ENCODE data around the gene RASSF5. TPM values are rescaled to one million over a fixed set of nuclear protein-coding genes. Genes with fewer than 3 reads are reported as not detected.

RASSF5 gene
- total and polyA plus RNA-seq, 2 donors: 8.9 to 10.7 TPM

DNA sequence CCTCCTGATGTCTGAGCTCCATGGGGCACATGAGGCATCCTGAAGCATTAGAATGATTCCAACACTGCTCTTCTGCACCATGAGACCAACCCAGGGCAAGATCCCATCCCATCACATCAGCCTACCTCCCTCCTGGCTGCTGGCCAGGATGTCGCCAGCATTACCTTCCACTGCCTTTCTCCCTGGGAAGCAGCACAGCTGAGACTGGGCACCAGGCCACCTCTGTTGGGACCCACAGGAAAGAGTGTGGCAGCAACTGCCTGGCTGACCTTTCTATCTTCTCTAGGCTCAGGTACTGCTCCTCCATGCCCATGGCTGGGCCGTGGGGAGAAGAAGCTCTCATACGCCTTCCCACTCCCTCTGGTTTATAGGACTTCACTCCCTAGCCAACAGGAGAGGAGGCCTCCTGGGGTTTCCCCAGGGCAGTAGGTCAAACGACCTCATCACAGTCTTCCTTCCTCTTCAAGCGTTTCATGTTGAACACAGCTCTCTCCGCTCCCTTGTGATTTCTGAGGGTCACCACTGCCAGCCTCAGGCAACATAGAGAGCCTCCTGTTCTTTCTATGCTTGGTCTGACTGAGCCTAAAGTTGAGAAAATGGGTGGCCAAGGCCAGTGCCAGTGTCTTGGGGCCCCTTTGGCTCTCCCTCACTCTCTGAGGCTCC, 11.1 kb upstream of the RASSF5 start:
- H3K27ac ChIP-seq (ENCODE audit: low read depth): no peak overlapping the region
- WGBS: 54% methylated on average over 6 of the region's 6 CpGs
- no peak overlapping the region for H3K4me3 ChIP-seq (ENCODE audit: low read depth, low read length)
- no peaks in the 10 kb centered on the region for H3K36me3 ChIP-seq (ENCODE audit: insufficient read depth)
- H3K4me1 ChIP-seq (ENCODE audit: insufficient read depth): no peaks in the 10 kb centered on the region
- DNase-seq (ENCODE audit: extremely low spot score): no peak

DNA sequence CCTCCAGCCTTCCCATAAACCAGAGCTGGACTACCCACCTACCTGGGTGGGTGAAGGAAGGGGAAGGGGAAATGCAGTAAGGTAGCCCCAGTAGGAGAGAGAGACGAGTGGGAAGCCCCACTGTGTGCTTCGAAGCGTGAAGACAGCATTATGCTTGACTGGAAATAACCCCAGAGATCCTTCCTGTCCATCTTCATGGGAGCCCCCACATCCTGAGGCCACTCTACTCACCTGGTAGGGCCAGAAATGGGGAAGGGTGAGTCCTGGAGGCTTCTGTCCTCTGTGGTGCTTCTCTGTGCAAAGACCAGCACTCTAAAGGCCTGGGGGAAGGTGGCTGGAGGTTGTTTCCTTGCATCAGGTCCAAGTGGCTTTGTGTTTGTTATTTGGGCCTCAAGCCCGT, 10.0 kb upstream of the RASSF5 start:
- no peak overlapping the region for H3K4me3 ChIP-seq (ENCODE audit: low read depth, low read length)
- no peaks in the 10 kb centered on the region for H3K4me1 ChIP-seq (ENCODE audit: insufficient read depth)
- no peak overlapping the region for H3K27ac ChIP-seq (ENCODE audit: low read depth)
- H3K36me3 ChIP-seq (ENCODE audit: insufficient read depth): no peaks in the 10 kb centered on the region
- DNase-seq (ENCODE audit: extremely low spot score): no peak
- 84% methylated on average over 4 of the region's 4 CpGs for WGBS

DNA sequence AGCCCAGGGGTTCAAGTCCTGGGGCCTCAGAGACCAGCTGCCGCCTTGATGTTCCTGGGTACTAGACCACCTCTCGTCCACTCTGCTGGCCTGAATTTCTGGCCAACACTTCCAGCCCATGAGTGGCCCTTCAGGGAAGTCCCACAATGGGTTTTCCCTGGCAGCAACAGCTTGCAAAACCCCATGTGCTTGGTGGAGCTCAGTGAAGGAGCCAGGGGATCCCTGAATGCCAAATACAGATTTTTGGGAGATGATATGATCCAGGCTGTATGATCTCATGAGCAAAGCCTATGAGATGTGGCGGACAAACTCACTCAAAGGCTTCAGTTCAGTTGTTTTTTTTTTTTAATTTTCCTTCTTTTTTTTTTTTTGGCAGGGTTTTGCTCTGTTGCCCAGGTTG, 9.6 kb upstream of the RASSF5 start:
- no peak for DNase-seq (ENCODE audit: extremely low spot score)
- 82% methylated on average over 3 of the region's 3 CpGs for WGBS
- Histone ChIP-seq H3K27ac (ENCODE audit: low read depth) (no peak overlapping the region), H3K4me3 (ENCODE audit: low read depth, low read length) (no peak overlapping the region), H3K36me3 (ENCODE audit: insufficient read depth) (no peaks in the 10 kb centered on the region), H3K4me1 (ENCODE audit: insufficient read depth) (no peaks in the 10 kb centered on the region)

DNA sequence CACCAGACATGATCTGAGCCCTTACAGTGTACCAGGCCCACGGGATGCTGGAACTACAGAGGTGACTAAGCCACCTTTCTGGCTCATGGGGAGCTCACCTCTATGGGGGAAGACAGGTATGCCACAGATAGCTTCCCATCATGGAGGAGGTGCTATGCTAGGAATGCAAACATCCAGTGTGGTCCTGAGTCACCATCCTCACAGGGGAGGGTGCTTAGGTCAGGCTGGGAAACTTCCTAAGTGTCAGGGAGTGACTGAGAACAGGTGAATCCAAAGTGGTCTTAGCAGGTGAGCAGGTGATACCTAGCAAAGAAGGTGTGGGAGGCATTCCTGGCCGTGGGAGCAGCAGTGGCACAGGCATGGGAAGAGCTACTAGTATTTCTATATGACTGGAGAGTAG, 8.6 kb upstream of the RASSF5 start:
- no peak for DNase-seq (ENCODE audit: extremely low spot score)
- no peak overlapping the region for H3K27ac ChIP-seq (ENCODE audit: low read depth)
- no peak overlapping the region for H3K4me3 ChIP-seq (ENCODE audit: low read depth, low read length)
- no peaks in the 10 kb centered on the region for H3K36me3 ChIP-seq (ENCODE audit: insufficient read depth)
- WGBS: 92% methylated on average over 2 of the region's 2 CpGs
- H3K4me1 ChIP-seq (ENCODE audit: insufficient read depth): no peaks in the 10 kb centered on the region

DNA sequence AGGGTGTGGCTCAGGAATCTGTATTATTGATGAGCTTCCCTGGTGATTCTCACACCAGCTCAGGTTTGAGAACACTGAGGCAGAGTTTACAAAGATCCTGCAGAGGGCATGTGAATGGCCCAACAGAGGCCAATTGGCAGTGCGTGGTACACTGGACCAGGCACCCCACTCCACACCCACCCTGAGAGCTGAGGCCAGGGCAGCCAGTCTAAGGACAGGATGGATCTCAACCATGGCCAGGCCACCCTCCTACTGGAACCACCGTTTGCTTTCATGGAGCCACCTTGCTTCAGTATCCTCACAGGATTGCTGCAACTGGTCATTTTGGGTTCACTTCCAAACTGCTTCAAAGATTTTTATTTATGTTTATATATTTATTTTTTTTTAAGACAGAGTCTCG, 7.3 kb upstream of the RASSF5 start:
- Histone ChIP-seq H3K27ac (ENCODE audit: low read depth) (no peak overlapping the region), H3K4me1 (ENCODE audit: insufficient read depth) (no peaks in the 10 kb centered on the region), H3K4me3 (ENCODE audit: low read depth, low read length) (no peak overlapping the region), H3K36me3 (ENCODE audit: insufficient read depth) (no peaks in the 10 kb centered on the region)
- no peak for DNase-seq (ENCODE audit: extremely low spot score)
- 89% methylated on average over 3 of the region's 3 CpGs for WGBS

DNA sequence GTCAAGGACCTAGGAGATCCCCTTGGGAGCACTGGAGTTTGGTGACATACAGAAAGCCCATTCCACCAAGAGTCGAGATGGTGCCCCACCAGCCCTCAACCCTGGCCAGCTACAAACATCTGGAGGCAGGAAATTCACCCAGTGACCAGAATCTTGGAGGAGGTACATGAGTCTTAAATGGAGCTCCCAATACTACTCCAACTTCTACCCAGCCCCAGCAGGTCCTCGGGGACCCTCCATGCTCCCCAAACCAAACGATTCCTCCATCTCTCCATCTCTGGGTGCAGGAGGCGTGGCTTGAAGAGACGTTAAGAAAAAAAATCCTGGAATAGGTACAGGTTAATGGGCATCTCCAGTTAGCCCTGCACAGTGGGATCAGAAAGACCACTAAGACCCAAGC, 5.5 kb upstream of the RASSF5 start:
- Histone ChIP-seq H3K4me1 (ENCODE audit: insufficient read depth) (no peaks in the 10 kb centered on the region), H3K36me3 (ENCODE audit: insufficient read depth) (no peaks in the 10 kb centered on the region), H3K4me3 (ENCODE audit: low read depth, low read length) (no peak overlapping the region), H3K27ac (ENCODE audit: low read depth) (no peak overlapping the region)
- WGBS: 83% methylated on average over 5 of the region's 5 CpGs
- no peak for DNase-seq (ENCODE audit: extremely low spot score)

DNA sequence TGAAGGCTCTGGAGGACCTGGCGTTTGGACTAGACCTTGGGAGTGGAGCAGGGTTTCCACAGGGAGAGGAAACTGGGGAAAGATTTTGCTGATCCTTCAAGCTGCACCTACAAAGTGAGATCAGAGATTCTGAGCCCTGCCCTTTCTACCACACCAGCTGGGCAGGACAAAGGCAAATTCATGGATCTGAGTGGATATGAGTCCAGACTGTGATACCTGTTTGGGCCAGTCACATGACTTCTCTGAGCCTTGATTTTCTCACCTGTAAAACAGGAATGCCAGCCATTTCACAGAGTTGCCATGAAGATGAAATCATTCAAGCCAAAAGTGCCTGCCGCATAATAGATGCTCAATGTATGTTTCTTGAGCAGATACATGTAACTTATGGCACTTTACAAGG, 4.9 kb upstream of the RASSF5 start:
- no peak overlapping the region for H3K4me3 ChIP-seq (ENCODE audit: low read depth, low read length)
- WGBS: 97% methylated on average over 2 of the region's 2 CpGs
- H3K36me3 ChIP-seq (ENCODE audit: insufficient read depth): no peaks in the 10 kb centered on the region
- no peak for DNase-seq (ENCODE audit: extremely low spot score)
- H3K4me1 ChIP-seq (ENCODE audit: insufficient read depth): no peaks in the 10 kb centered on the region
- H3K27ac ChIP-seq (ENCODE audit: low read depth): no peak overlapping the region

DNA sequence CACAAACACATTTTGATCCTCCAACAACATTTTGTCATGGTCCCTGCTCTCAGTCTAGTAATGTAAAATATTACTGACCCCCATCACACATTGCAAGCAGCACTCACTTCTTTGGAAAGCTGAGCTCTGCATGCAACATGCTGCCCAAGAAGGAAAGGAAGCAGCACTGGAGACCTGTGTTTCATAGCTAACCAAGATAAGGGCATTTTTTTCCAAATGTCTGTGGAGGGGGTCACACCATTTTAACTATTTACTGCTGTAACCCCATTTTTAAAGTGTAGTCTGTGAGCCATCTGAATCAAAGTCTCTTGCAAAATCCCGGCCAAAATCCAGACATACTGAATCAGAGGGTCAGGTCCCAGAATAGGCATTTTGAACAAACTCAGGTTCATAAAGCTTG, 4.5 kb upstream of the RASSF5 start:
- no peak overlapping the region for H3K4me3 ChIP-seq (ENCODE audit: low read depth, low read length)
- no peak for DNase-seq (ENCODE audit: extremely low spot score)
- 82% methylated on average over 1 of the region's 1 CpG for WGBS

DNA sequence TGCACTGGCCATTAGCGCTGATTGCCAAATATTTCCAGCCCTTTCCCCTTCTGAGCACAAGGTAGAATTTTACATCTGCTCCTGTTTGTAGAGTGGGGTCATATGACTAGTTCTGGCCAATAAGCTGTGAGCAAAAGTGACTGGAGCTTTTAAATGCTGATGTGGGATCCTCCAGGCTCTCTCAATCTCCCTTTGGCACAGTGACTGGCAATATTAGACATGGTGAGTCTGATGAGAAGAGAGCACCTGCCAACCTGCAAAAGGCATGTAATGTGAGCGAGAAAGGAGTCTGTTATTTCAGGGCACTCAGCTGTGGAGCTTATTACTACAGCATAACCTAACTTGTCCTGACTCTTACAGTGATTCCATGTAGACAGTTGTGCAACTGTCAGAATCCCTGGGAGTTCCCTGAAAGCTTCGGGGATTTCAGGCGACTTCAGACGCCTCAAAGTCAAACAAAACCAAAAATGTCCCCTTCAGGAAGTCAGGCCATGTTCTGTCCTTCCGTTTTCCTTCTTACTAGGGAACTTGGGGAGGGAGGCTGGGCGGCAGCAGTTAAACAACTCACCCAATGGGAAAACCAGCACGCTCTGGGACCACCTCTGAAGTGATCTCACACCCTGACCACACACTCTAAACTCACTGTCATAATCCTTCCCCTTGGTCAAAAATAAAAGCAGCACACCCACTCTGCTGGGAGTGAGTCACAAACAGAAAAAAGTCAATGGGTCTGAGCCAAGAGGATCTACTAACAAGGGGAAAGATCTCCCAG, 3.6 kb upstream of the RASSF5 start:
- no peak for DNase-seq (ENCODE audit: extremely low spot score)
- Histone ChIP-seq H3K4me3 (ENCODE audit: low read depth, low read length) (no peak overlapping the region), H3K4me1 (ENCODE audit: insufficient read depth) (no peaks in the 10 kb centered on the region), H3K27ac (ENCODE audit: low read depth) (peak overlapping the region; percentile 31), H3K36me3 (ENCODE audit: insufficient read depth) (no peaks in the 10 kb centered on the region)
- 51% methylated on average over 8 of the region's 8 CpGs for WGBS

More for the DNA sequence above, 4.5 kb upstream of the RASSF5 start:
- no peak overlapping the region for H3K27ac ChIP-seq (ENCODE audit: low read depth)
- no peaks in the 10 kb centered on the region for H3K4me1 ChIP-seq (ENCODE audit: insufficient read depth)
- no peaks in the 10 kb centered on the region for H3K36me3 ChIP-seq (ENCODE audit: insufficient read depth)

DNA sequence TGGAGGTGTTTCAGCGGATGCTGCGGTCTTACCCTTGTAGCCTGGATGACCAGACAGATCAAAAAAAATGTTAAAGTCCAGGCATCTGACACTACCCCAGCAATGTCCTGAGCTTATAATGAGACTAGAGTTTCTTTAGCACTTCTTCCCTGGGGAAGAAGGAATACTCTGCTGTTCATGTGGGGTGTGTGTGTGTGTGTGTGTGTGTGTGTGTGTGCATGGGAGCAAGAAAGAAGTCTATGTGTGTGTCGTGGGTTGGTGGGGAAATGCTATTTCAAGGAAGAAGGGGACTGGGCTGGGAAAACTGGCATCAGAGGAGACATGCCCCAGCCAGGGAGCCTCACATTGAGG, 3.0 kb upstream of the RASSF5 start:
- WGBS: 24% methylated on average over 3 of the region's 3 CpGs

DNA sequence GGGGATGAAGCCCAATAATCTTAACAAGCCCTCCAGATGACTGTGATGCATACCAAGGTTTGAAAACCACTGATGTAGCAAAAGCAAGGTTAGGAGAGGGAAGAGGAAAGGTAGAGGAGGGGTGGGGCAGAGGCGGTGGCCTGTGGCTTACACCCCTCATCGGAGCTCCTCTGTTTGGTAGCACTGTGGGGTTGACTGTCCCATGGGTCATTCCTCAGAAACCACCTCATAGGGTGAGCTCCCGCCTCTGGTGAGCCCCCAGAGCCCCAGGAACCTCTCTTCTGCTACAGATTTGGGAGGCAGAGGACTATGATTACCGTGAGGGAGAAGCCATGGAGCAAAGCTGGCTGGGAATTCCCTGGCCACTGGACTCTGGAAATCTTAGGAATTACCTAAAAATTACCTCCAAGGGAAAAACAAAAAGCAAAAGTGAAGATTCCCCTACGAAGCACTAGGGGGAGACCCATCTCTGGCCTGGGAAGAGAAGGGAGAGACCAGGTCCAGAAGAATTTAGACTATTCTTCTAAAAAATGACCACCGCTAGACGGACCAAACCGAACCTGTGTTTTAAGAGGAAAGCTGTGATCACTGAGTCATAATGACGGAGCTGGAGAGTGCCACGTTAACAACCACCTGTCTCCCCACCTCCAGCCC, 1.5 kb upstream of the RASSF5 start:
- Histone ChIP-seq H3K4me3 (ENCODE audit: low read depth, low read length) (no peak overlapping the region), H3K36me3 (ENCODE audit: insufficient read depth) (no peaks in the 10 kb centered on the region), H3K27ac (ENCODE audit: low read depth) (no peak overlapping the region), H3K4me1 (ENCODE audit: insufficient read depth) (no peaks in the 10 kb centered on the region)
- 70% methylated on average over 10 of the region's 10 CpGs for WGBS
- DNase-seq (ENCODE audit: extremely low spot score): no peak

More for the DNA sequence above, 3.0 kb upstream of the RASSF5 start:
- no peaks in the 10 kb centered on the region for H3K4me1 ChIP-seq (ENCODE audit: insufficient read depth)
- H3K27ac ChIP-seq (ENCODE audit: low read depth): peak overlapping the region; percentile 11
- no peak for DNase-seq (ENCODE audit: extremely low spot score)
- no peak overlapping the region for H3K4me3 ChIP-seq (ENCODE audit: low read depth, low read length)
- H3K36me3 ChIP-seq (ENCODE audit: insufficient read depth): no peaks in the 10 kb centered on the region

DNA sequence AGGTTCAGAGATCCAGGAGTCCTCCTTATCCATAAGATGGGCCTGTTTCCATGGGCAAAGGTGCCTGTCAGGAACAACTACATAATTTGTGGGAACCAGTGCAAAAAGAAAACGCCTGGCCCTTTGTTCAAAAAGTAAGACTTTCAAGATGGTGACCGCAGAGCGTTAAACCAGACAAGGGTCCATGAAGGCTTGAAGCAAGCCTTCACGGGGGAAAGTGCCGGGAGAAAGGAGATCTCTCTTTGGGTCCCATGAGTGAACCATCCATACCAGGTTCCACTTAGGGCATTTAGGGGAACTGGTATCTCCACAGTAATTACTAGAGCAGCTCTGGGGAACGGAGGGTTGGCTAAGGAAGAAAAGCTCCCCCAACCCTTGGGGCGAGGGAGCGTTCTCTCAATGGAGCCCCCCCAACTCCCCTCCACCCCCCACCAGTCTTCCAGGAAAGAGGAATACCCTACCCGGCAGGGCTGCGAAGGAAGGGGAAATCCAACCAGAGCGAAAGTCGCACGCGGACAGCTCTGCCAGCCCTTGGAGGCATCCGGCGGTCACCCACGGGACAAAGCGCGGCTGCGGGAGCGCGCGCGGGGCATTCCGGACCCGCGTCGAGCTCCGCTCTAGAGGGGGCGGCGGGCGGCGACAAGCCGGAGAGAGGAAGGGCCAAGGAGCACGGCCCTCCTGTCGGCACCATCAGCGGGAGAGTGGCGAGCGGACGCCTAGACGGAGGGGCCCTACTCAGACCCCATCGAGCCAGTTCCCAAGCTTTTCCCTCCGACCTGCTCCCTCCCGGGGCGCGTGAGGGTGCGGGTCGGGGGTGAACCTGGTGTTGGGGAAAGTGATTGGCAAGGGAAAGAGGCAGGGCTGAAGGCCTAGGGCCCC, 687 bp upstream of the RASSF5 start:
- Histone ChIP-seq H3K36me3 (ENCODE audit: insufficient read depth) (no peaks in the 10 kb centered on the region), H3K4me3 (ENCODE audit: low read depth, low read length) (peak overlapping the region; percentile 78), H3K27ac (ENCODE audit: low read depth) (no peak overlapping the region), H3K4me1 (ENCODE audit: insufficient read depth) (no peaks in the 10 kb centered on the region)
- WGBS: 20% methylated on average over 48 of the region's 48 CpGs
- DNase-seq (ENCODE audit: extremely low spot score): no peak

DNA sequence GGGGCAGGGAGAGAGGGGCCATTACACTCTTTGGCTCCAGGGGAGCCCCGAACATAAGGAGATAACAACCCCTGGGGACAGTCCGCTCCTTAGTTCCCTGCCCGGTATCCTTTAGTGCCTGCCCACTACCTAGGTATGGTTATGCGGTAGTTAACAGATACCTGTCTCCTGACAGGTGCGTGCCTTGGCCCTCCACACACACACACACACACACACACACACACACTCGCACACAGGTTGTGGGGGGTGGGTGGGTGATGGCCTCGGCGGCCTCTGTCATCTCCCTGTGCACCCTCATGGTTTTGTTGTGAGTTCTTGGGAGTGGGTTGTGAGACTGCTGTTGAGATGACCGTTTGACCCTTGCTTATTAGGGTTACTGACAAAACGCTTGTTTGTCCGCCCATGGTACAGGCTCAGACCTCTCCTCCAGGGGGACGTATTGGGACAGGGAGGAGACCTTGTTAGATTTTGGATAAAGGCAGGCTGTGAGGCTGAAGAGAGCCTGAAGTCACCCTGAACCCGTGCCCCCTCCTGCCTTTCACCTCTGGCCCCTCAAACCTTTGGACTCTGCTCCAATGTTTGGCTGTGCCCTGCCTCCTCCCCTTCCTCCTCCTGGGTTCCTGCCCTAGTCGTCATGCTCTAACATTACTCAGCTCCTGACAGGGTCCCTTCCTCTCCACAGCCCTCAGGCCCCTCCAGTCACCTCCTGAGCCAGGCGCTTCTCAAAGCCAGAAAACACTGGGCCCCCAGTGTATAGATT, 979 bp downstream of the RASSF5 start:
- Histone ChIP-seq H3K36me3 (ENCODE audit: insufficient read depth) (no peaks in the 10 kb centered on the region), H3K4me1 (ENCODE audit: insufficient read depth) (no peaks in the 10 kb centered on the region), H3K27ac (ENCODE audit: low read depth) (no peak overlapping the region), H3K4me3 (ENCODE audit: low read depth, low read length) (peak overlapping the region; percentile 78)
- DNase-seq (ENCODE audit: extremely low spot score): no peak
- WGBS: 49% methylated on average over 15 of the region's 15 CpGs

Data from urinary bladder (tissue), 4 donors.